Mucosa of rectum (tissue), 2 donors: Measurements from ENCODE around the gene APBA2.
"Not testable (repeated sequence)": the region's sequence is repeated elsewhere in the genome, so short reads cannot be mapped to it uniquely, and the experiment has no call there.

ENCODE experiments used
- H3K27ac ChIP-seq, 2 donors: one replicate each; pipeline ENCODE4 v1.7.0; 2013; ENCODE audit warnings: inconsistent platforms in 2 of 2, low read depth in 2 of 2, low read length in 2 of 2
- H3K27me3 ChIP-seq, 2 donors: one replicate each; pipeline ENCODE4 v1.7.0; 2013; ENCODE audit warnings: low read length in 2 of 2; ENCODE audit not compliant: control insufficient read depth in 2 of 2, insufficient read depth in 2 of 2
- H3K36me3 ChIP-seq, 2 donors: one replicate each; pipeline ENCODE4 v1.7.0; 2013; ENCODE audit warnings: low read length in 2 of 2; ENCODE audit not compliant: control insufficient read depth in 2 of 2, insufficient read depth in 2 of 2
- H3K4me1 ChIP-seq, 2 donors: one replicate each; pipeline ENCODE4 v1.7.0; 2013; ENCODE audit warnings: low read length in 2 of 2, mild to moderate bottlenecking in 1 of 2; ENCODE audit not compliant: control insufficient read depth in 2 of 2, insufficient read depth in 2 of 2
- H3K4me3 ChIP-seq, 2 donors: one replicate each; pipeline ENCODE4 v1.7.0; 2013; ENCODE audit warnings: low read length in 2 of 2
- H3K9ac ChIP-seq, 2 donors: one replicate each; pipeline ENCODE4 v1.7.0; 2013; ENCODE audit warnings: low read length in 2 of 2, low read depth in 1 of 2, mild to moderate bottlenecking in 1 of 2
- H3K9me3 ChIP-seq, 2 donors: one replicate each; pipeline ENCODE4 v1.7.0; 2013; ENCODE audit warnings: low read length in 2 of 2; ENCODE audit not compliant: control insufficient read depth in 2 of 2
- donor health status: healthy.
- donor health status: Normal muscosa, but diverticular disease.

The APBA2 gene

DNA sequence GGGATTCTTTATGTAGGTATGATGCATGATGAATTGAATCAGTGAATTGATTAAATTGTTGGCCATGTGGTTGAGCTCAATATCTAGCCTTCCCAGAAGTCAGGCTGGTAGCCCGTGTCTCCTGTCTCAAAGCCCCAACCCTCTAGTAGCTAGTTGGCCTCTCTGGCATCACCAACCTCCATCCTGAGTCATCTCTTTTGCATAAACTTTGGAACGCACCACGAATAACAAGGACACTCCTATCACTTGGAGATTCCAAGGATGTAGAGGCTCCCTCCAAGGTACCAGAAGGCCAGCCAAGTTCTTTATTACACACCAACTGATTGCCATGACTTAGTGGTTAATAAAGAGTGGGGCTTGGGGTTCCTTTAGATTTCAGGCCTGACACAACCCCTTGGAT is 148.4 kb downstream of the APBA2 start:
- Histone ChIP-seq H3K4me1 (no peaks in the 10 kb centered on the region), H3K4me3 (no peak overlapping the region), H3K9me3 (no peaks in the 10 kb centered on the region), H3K36me3 (no peaks in the 10 kb centered on the region), H3K9ac (no peak overlapping the region), H3K27ac (no peak overlapping the region), H3K27me3 (no peaks in the 10 kb centered on the region)

DNA sequence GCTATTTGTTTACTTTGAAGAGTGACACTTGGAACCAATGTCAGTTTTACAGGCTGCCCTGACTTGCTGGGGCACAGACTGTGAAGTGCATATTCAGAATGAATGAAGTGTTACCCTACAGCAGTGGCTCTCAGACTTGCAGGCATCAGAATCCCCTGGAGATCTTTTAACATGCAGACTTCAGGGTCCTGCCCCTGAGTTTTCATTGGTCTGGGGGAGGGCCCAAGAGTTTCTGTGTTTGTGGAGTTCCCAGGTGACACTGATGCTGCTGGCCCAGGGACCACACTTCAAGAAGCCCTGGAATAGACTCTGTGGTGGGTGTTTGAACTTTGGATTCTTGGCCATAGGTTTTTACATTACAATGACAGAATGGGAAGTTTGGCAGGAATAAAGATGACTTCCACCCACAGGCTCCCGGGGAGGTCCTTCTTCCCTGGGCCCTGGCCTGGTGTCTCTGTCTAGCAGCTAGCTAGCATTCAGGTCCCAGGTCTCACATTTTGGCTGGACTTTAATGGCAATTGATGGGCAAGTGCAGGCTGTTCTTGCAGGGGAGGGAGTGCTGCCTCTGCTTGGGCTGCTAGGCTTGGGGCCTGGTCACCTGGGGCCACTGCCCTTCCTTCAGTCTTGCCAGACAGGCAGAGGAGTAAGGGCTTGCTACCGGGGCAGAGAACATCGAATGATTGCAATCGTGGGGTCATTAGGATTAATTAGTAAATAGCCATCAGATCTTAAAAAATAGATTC is 149.0 kb downstream of the APBA2 start:
- no peaks in the 10 kb centered on the region for H3K9me3 ChIP-seq
- H3K27ac ChIP-seq, result no peak overlapping the region
- H3K36me3 ChIP-seq, result no peaks in the 10 kb centered on the region
- H3K4me3 ChIP-seq, result no peak overlapping the region
- no peaks in the 10 kb centered on the region for H3K4me1 ChIP-seq
- no peaks in the 10 kb centered on the region for H3K27me3 ChIP-seq
- no peak overlapping the region for H3K9ac ChIP-seq

DNA sequence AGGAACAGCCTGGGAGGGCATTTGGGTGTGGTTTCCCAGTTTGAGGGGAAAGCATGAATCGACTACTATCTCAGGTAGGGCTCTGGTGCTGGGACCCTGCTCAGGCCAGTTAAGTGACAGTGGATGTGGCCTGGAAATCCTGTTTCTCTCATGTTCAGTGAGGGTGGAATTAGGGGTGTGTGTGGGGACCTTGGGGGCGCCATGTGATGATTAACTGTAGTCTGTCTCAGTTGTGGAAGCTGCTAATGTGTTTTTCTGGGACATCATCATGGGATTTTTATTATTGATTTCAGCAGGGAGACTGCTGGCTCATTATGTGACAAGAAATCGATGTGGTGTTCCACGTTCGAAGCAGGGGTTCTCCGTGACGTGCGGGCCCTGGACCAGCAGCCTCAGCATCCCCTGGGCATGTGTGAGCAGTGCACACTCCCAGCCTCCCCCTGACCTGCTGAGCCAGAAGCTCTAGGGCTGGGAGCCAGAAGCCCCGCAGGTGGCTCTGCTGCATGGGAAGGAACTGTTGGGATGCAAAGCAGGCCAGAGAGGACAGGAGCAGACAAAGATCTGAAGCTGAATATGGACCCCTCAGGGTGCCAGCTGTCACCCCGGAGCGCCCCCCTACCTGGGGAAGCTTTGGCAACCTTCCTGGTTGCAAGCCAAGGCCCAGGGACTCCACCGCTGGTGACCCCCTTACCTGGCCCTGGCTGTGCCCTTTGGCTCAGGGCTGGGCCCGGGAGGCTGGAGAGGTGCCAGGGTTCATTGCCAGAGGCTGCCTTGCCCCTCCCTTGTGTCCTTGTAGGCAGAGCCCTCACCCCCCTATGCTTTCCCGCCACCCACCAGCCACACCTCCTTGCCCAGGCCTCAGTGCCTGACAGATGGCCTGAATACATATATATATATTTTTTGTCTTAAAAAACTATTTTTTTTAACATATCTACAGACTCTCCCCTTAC is 149.8 kb downstream of the APBA2 start:
- no peak overlapping the region for H3K27ac ChIP-seq
- H3K9ac ChIP-seq, result no peak overlapping the region
- no peaks in the 10 kb centered on the region for H3K4me1 ChIP-seq
- H3K27me3 ChIP-seq, result no peaks in the 10 kb centered on the region
- no peak overlapping the region for H3K4me3 ChIP-seq
- no peaks in the 10 kb centered on the region for H3K36me3 ChIP-seq
- H3K9me3 ChIP-seq, result no peaks in the 10 kb centered on the region

DNA sequence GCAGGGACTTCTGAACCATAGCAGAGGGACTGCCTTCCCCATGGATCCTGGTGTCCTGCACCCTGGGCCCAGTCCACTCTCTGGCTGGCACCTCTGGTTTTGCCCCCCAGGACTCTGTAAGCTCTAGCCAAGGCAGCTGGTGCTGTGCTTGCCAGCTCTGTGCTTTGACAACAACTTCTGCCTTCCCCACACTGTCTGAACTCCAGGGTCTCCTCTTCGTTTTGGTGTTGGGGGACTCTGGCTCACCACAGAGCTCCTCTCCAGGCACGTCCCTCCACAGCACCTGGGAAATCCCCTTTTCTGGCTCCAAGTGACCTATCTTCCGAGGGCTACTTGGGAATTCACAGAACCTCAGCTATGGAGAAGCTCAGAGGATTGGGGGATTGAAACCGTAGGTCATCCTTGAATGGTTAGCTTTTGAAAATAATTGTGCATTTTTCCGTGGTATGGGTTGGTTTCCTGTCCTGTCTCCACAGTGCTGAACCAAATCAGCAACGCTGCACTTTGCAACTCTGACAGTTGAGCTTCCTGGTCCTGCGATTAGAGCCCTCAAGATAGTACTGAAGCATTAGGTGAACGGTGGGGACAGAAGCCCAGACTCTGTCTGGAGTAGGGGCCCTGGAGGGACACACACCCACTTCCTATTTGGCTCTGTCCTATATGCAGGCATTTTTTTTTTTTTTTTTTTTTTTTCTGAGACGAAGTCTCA is 152.4 kb downstream of the APBA2 start:
- Histone ChIP-seq H3K9me3 (no peaks in the 10 kb centered on the region), H3K9ac (no peak overlapping the region), H3K36me3 (no peaks in the 10 kb centered on the region), H3K4me3 (no peak overlapping the region), H3K4me1 (no peaks in the 10 kb centered on the region), H3K27ac (no peak overlapping the region), H3K27me3 (no peaks in the 10 kb centered on the region)

DNA sequence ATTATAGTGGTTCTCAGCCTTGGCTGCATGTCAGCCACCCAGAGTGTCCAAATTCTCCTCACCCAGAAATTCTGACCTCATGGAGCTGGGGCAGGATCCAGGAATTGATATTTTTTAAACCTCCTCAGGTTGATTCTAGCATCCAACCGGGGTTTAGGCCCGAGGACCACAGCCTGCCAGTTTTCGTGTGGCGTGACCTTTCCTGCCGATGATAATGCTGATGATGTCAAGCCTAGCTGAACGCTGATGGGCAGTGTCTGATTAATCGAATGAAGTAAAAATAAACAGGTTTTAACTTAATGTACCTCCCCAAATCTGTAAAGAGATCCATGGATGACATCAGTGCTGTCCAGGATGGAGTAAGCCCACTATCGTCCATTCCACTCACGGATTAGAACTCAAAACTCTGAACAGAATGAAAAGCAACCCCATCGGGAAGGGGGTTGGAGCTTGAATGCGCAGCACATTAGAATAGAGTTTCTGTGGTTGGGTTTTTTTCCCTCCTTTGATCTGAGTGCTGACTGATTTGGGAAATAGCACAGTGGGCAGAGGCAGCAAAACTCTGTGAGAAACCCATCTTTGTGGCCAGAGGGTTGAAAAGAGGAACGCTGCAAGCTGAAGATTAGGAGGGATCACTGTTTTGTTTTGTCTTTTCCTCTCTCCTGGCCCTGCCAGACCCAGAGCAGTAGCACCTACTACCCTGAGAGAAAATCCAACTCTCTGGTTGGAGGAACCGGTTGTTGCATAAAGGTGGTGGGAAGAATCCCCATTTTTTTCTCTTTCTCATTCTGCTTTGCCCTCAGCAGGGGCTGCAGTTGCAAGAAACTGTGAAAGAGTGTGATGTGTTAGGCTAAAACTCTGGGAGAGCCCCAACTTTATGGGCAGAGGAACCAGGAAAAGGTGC is 153.9 kb downstream of the APBA2 start:
- no peaks in the 10 kb centered on the region for H3K4me1 ChIP-seq
- H3K4me3 ChIP-seq, result no peak overlapping the region
- H3K36me3 ChIP-seq, result no peaks in the 10 kb centered on the region
- no peaks in the 10 kb centered on the region for H3K27me3 ChIP-seq
- no peak overlapping the region for H3K27ac ChIP-seq
- H3K9ac ChIP-seq, result no peak overlapping the region
- no peaks in the 10 kb centered on the region for H3K9me3 ChIP-seq

DNA sequence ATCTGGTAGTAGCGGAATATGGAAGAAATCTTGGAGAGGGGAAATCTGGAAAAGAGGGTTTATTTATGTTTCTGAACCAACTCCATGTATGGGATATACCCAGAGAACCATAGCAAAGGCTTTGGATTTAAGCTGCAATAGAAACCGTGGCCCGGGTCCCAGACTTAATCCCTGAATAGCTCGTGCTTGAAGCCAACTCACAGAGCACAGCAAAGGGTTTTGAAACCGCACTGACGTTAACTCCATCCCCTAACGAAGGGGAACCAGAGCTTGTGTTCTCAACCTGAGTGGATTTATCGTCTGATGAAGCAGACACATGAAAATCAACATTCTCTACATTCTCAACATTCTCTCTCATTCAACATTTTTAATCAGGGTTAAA is 154.6 kb downstream of the APBA2 start:
- H3K4me3 ChIP-seq, result no peak overlapping the region
- H3K4me1 ChIP-seq, result no peaks in the 10 kb centered on the region
- H3K27me3 ChIP-seq, result no peaks in the 10 kb centered on the region
- no peaks in the 10 kb centered on the region for H3K36me3 ChIP-seq
- no peaks in the 10 kb centered on the region for H3K9me3 ChIP-seq
- no peak overlapping the region for H3K27ac ChIP-seq
- no peak overlapping the region for H3K9ac ChIP-seq

DNA sequence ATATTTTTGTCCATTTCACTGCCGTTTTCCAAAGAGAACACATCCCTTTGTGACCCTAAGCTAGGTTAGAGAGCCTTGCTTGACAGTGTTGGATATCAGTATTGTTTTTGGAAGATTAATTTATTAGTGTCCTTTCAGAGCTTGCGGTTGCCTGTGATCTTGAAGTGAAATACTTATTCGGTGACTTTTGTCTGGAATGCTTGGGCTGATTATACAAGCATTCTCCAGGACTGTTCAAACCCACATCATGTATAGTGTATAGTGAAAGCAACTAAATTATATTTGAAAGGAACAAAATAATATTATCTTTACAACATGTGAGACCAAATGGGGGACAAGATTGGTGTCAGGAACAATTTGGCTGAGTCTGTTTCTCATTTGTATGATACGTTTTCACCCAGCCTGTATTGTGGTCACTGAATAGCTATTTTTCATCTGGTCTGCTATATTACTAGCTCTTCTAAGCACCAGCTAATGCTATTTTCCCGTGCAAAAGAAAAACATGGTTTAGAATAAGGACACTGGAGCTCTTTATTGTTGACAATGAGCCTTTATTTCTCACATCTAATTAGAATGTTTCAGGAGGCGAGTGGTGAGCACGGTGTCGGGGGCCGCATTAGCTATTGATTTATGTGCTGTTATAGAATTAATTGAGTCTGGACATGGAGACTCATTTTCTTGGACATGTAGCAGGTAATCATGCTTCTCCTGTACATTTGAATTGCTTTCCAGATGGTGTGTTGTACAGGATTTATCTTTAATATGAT is 158.1 kb downstream of the APBA2 start:
- Histone ChIP-seq H3K27ac (no peak overlapping the region), H3K9me3 (no peaks in the 10 kb centered on the region), H3K4me3 (no peak overlapping the region), H3K27me3 (no peaks in the 10 kb centered on the region), H3K9ac (no peak overlapping the region), H3K36me3 (no peaks in the 10 kb centered on the region), H3K4me1 (no peaks in the 10 kb centered on the region)

DNA sequence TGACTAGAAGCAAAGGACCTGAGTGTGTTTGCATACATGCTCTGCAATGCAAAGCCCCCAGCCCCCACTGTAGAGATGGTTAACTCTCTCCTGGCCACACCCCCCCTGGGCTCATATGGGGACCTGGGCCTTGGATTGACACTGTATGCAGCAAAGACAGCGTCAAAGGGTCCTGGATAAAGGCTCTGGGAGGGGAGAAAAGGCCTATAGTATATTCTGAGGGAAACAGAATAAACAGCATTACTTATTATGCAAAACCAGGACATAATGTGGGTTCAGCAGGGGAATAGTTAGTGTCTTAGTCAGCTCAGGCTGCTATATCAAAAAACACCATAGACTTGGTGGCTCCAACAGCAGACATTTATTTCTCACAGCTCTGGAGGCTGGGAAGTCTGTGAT is 158.7 kb downstream of the APBA2 start:
- Histone ChIP-seq H3K27me3 (no peaks in the 10 kb centered on the region), H3K9ac (no peak overlapping the region), H3K27ac (no peak overlapping the region), H3K4me3 (no peak overlapping the region), H3K4me1 (no peaks in the 10 kb centered on the region), H3K9me3 (no peaks in the 10 kb centered on the region), H3K36me3 (no peaks in the 10 kb centered on the region)

DNA sequence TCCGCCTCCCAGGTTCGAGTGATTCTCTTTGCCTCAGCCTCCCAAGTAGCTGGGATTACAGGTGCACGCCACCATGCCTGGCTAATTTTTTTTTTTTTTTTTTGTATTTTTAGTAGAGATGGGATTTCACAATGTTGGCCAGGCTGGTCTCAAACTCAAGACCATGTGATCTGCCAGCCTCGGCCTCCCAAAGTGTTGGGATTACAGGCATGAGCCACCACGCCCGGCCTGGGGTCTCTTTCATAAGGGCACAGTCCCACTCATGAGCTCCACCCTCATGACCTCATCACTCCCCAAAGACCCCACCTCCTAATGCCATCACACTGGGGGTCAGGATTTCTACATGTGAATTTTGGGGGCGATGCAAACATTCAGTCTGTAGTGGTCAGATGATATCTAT is 159.4 kb downstream of the APBA2 start:
- not testable (repeated sequence) for H3K4me1 ChIP-seq, H3K27me3 ChIP-seq, H3K9me3 ChIP-seq, H3K27ac ChIP-seq, H3K9ac ChIP-seq, H3K36me3 ChIP-seq, H3K4me3 ChIP-seq
